Liver (tissue), 3 donors: ENCODE measurements around the gene CASQ2.

Experiments used
- EGR1 ChIP-seq, 2 donors: IDR thresholded peaks; 2 replicates each; pipeline ENCODE4 v1.6.1; 2016 to 2018; ENCODE audit warnings: antibody characterized with exemption in 2 of 2, low read depth in 2 of 2
- GABPA ChIP-seq, 2 donors: IDR thresholded peaks in 1 of 2; conservative IDR thresholded peaks in 1 of 2; 2 replicates each; pipeline ENCODE4 v1.6.1; 2016; ENCODE audit warnings: antibody characterized with exemption in 2 of 2, mild to moderate bottlenecking in 1 of 2, moderate library complexity in 1 of 2
- SP1 ChIP-seq: IDR thresholded peaks from 2 replicates; pipeline ENCODE4 v1.6.1; 2018; ENCODE audit warnings: antibody characterized with exemption, mild to moderate bottlenecking
- TAF1 ChIP-seq: conservative IDR thresholded peaks from 2 replicates; pipeline ENCODE4 v1.6.1; 2016; ENCODE audit warnings: antibody characterized with exemption, mild to moderate bottlenecking
- TF ChIP-seq, protein P1 (sequence below): fragments of 150-350 bp; IDR thresholded peaks from 2 replicates; pipeline ENCODE4 v1.5.1; 2017; ENCODE audit warnings: improper control_type of control experiment, low read depth, low read length; ENCODE audit not compliant: missing input control
- TF ChIP-seq, protein P2 (sequence below): IDR thresholded peaks from 2 replicates; pipeline ENCODE4 v1.6.1; 2016; ENCODE audit warnings: antibody characterized with exemption, mild to moderate bottlenecking
- TF ChIP-seq, protein P3 (sequence below): IDR thresholded peaks from 2 replicates; pipeline ENCODE4 v1.6.1; 2016; ENCODE audit warnings: antibody characterized with exemption
- donor health status: healthy.
- donor health status: healthy.

DNA sequence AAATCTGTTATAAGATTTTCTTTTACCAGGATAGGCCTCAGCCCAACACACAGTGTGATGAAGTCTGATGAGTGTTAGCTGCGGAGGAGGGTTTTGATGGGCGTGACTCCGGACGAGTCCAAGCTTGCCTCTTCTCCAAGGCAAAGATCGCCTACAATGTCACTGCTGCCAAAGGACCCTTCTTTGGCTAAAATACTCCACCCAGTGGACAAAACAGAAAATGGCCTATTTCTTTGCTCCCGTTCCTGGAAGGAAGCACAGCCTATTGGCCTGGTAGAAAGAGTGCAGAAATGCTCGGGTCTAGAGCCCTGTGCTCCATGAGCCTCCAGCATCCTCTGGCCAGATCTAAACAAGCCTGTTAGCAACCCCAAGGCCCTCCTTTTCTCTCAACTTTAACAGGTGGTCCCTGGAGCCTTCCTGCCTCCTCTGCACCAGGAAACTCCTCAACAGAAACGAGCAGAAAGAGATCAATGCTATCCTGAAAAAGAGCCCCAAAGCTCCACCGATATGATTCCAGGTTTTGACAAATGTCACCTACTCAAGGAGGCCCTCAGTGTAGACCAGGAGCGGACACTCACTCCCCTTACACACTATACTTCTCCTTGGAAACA, 3.4 kb upstream of the CASQ2 start:
- TF ChIP-seq, protein P1, sequence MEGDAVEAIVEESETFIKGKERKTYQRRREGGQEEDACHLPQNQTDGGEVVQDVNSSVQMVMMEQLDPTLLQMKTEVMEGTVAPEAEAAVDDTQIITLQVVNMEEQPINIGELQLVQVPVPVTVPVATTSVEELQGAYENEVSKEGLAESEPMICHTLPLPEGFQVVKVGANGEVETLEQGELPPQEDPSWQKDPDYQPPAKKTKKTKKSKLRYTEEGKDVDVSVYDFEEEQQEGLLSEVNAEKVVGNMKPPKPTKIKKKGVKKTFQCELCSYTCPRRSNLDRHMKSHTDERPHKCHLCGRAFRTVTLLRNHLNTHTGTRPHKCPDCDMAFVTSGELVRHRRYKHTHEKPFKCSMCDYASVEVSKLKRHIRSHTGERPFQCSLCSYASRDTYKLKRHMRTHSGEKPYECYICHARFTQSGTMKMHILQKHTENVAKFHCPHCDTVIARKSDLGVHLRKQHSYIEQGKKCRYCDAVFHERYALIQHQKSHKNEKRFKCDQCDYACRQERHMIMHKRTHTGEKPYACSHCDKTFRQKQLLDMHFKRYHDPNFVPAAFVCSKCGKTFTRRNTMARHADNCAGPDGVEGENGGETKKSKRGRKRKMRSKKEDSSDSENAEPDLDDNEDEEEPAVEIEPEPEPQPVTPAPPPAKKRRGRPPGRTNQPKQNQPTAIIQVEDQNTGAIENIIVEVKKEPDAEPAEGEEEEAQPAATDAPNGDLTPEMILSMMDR, result peak; percentile 72
- TF ChIP-seq TAF1 (no peak), GABPA (IDR thresholded peaks at IDR 0.05 in 1 of 2, conservative IDR thresholded peaks at IDR 0.05 in 1 of 2) (no peak), EGR1 (IDR thresholded peaks at IDR 0.05; ENCODE audit: low read depth in 2 of 2) (no peak), SP1 (no peak)
- TF ChIP-seq, protein P2, sequence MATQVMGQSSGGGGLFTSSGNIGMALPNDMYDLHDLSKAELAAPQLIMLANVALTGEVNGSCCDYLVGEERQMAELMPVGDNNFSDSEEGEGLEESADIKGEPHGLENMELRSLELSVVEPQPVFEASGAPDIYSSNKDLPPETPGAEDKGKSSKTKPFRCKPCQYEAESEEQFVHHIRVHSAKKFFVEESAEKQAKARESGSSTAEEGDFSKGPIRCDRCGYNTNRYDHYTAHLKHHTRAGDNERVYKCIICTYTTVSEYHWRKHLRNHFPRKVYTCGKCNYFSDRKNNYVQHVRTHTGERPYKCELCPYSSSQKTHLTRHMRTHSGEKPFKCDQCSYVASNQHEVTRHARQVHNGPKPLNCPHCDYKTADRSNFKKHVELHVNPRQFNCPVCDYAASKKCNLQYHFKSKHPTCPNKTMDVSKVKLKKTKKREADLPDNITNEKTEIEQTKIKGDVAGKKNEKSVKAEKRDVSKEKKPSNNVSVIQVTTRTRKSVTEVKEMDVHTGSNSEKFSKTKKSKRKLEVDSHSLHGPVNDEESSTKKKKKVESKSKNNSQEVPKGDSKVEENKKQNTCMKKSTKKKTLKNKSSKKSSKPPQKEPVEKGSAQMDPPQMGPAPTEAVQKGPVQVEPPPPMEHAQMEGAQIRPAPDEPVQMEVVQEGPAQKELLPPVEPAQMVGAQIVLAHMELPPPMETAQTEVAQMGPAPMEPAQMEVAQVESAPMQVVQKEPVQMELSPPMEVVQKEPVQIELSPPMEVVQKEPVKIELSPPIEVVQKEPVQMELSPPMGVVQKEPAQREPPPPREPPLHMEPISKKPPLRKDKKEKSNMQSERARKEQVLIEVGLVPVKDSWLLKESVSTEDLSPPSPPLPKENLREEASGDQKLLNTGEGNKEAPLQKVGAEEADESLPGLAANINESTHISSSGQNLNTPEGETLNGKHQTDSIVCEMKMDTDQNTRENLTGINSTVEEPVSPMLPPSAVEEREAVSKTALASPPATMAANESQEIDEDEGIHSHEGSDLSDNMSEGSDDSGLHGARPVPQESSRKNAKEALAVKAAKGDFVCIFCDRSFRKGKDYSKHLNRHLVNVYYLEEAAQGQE, result no peak
- TF ChIP-seq, protein P3, sequence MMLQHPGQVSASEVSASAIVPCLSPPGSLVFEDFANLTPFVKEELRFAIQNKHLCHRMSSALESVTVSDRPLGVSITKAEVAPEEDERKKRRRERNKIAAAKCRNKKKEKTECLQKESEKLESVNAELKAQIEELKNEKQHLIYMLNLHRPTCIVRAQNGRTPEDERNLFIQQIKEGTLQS, result no peak
